Central memory CD8-positive, alpha-beta T cell (primary cell): ENCODE data around the gene DKK3.

ENCODE experiments used
- ATAC-seq: fragments of 150-1000 bp; cut with Tn5 transposase; replicated peaks from 2 replicates; pipeline ENCODE4 v1.10.0; 2022; ENCODE audit warnings: mild to moderate bottlenecking, moderate FRiP score, moderate number of reproducible peaks; ENCODE audit not compliant: poor library complexity, severe bottlenecking; ENCODE audit errors: extremely low read depth
- DNase-seq, 2 donors: peaks; one replicate each; pipeline ENCODE4 v3.0.0; 2021; ENCODE audit warnings: low spot score in 2 of 2
- H3K27ac Mint-ChIP-seq: one replicate; pipeline ENCODE4 v1.8.0; 2022; ENCODE audit warnings: low read depth, mild to moderate bottlenecking, moderate library complexity, mixed read lengths
- H3K27me3 Mint-ChIP-seq: one replicate; pipeline ENCODE4 v1.8.0; 2022; ENCODE audit warnings: mixed read lengths
- H3K36me3 Mint-ChIP-seq: one replicate; pipeline ENCODE4 v1.8.0; 2022; ENCODE audit warnings: mild to moderate bottlenecking, moderate library complexity, mixed read lengths; ENCODE audit not compliant: insufficient read depth
- H3K4me1 Mint-ChIP-seq: one replicate; pipeline ENCODE4 v1.8.0; 2022; ENCODE audit warnings: mixed read lengths
- H3K4me3 Mint-ChIP-seq: one replicate; pipeline ENCODE4 v1.8.0; 2022; ENCODE audit warnings: mild to moderate bottlenecking, moderate library complexity, mixed read lengths
- H3K9me3 Mint-ChIP-seq: one replicate; pipeline ENCODE4 v1.8.0; 2022; ENCODE audit warnings: mixed read lengths

Gene DKK3

GRCh38 chr11:11972730-11973341 lies 35.6 kb downstream of the DKK3 start:
- peaks cover 17% of the 10 kb centered on the region for H3K4me1 Mint-ChIP-seq
- no peak overlapping the region for H3K4me3 Mint-ChIP-seq
- no peak overlapping the region for H3K27ac Mint-ChIP-seq
- DNase-seq (no peak), ATAC-seq (no peak)
- no peaks in the 10 kb centered on the region for H3K9me3 Mint-ChIP-seq
- H3K36me3 Mint-ChIP-seq = peaks cover 2% of the 10 kb centered on the region
- no peaks in the 10 kb centered on the region for H3K27me3 Mint-ChIP-seq

GRCh38 chr11:11971906-11972547 lies 36.4 kb downstream of the DKK3 start:
- ATAC-seq = no peak
- Mint-ChIP-seq H3K27ac (no peak overlapping the region), H3K4me3 (no peak overlapping the region), H3K27me3 (no peaks in the 10 kb centered on the region), H3K4me1 (peaks cover 17% of the 10 kb centered on the region), H3K36me3 (peaks cover 3% of the 10 kb centered on the region), H3K9me3 (no peaks in the 10 kb centered on the region)
- no peak for DNase-seq

GRCh38 chr11:11970556-11970955 lies 37.9 kb downstream of the DKK3 start:
- Mint-ChIP-seq H3K36me3 (peaks cover 3% of the 10 kb centered on the region), H3K27ac (no peak overlapping the region), H3K4me3 (no peak overlapping the region), H3K27me3 (no peaks in the 10 kb centered on the region), H3K4me1 (peaks cover 15% of the 10 kb centered on the region), H3K9me3 (no peaks in the 10 kb centered on the region)
- DNase-seq (no peak), ATAC-seq (no peak)

GRCh38 chr11:11969380-11970215 lies 38.8 kb downstream of the DKK3 start:
- ATAC-seq (no peak), DNase-seq (no peak)
- H3K27me3 Mint-ChIP-seq = no peaks in the 10 kb centered on the region
- H3K9me3 Mint-ChIP-seq = no peaks in the 10 kb centered on the region
- H3K4me3 Mint-ChIP-seq = no peak overlapping the region
- H3K36me3 Mint-ChIP-seq = peaks cover 2% of the 10 kb centered on the region
- no peak overlapping the region for H3K27ac Mint-ChIP-seq
- H3K4me1 Mint-ChIP-seq = peaks cover 10% of the 10 kb centered on the region

- Mint-ChIP-seq H3K9me3 (no peaks in the 10 kb centered on the region), H3K27ac (no peak overlapping the region), H3K27me3 (no peaks in the 10 kb centered on the region), H3K36me3 (peaks cover 2% of the 10 kb centered on the region), H3K4me3 (no peak overlapping the region), H3K4me1 (peaks cover 10% of the 10 kb centered on the region)
- ATAC-seq (no peak), DNase-seq (no peak)
Measured at GRCh38 chr11:11968511-11969280, 39.7 kb downstream of the DKK3 start.

GRCh38 chr11:11967669-11968510 lies 40.5 kb downstream of the DKK3 start:
- Mint-ChIP-seq H3K4me1 (peaks cover 10% of the 10 kb centered on the region), H3K4me3 (no peak overlapping the region), H3K27me3 (no peaks in the 10 kb centered on the region), H3K36me3 (peaks cover 4% of the 10 kb centered on the region), H3K9me3 (no peaks in the 10 kb centered on the region), H3K27ac (peak overlapping the region; percentile 30)
- DNase-seq (no peak), ATAC-seq (no peak)

- H3K27me3 Mint-ChIP-seq = no peaks in the 10 kb centered on the region
- peak; percentile 54 to 63 for DNase-seq
- peaks cover 15% of the 10 kb centered on the region for H3K4me1 Mint-ChIP-seq
- no peaks in the 10 kb centered on the region for H3K9me3 Mint-ChIP-seq
- no peak overlapping the region for H3K4me3 Mint-ChIP-seq
- H3K27ac Mint-ChIP-seq = peak overlapping the region; percentile 74
- H3K36me3 Mint-ChIP-seq = peaks cover 4% of the 10 kb centered on the region
- ATAC-seq = peak; percentile 93
Measured at GRCh38 chr11:11966826-11967668, 41.4 kb downstream of the DKK3 start.

- Mint-ChIP-seq H3K27me3 (no peaks in the 10 kb centered on the region), H3K4me3 (no peak overlapping the region), H3K27ac (peak overlapping the region; percentile 74), H3K4me1 (peaks cover 19% of the 10 kb centered on the region), H3K9me3 (no peaks in the 10 kb centered on the region), H3K36me3 (peaks cover 4% of the 10 kb centered on the region)
- no peak for DNase-seq
- no peak for ATAC-seq
Measured at GRCh38 chr11:11966354-11966741, 42.1 kb downstream of the DKK3 start.

GRCh38 chr11:11965656-11966353 lies 42.6 kb downstream of the DKK3 start:
- H3K4me3 Mint-ChIP-seq = no peak overlapping the region
- no peaks in the 10 kb centered on the region for H3K27me3 Mint-ChIP-seq
- peaks cover 4% of the 10 kb centered on the region for H3K36me3 Mint-ChIP-seq
- no peaks in the 10 kb centered on the region for H3K9me3 Mint-ChIP-seq
- ATAC-seq (no peak), DNase-seq (no peak)
- peaks cover 24% of the 10 kb centered on the region for H3K4me1 Mint-ChIP-seq
- H3K27ac Mint-ChIP-seq = peak overlapping the region; percentile 74

GRCh38 chr11:11965192-11965591 lies 43.2 kb downstream of the DKK3 start:
- no peak overlapping the region for H3K4me3 Mint-ChIP-seq
- H3K9me3 Mint-ChIP-seq = no peaks in the 10 kb centered on the region
- no peak for DNase-seq
- ATAC-seq = no peak
- no peak overlapping the region for H3K27ac Mint-ChIP-seq
- H3K36me3 Mint-ChIP-seq = peaks cover 4% of the 10 kb centered on the region
- no peaks in the 10 kb centered on the region for H3K27me3 Mint-ChIP-seq
- H3K4me1 Mint-ChIP-seq = peaks cover 31% of the 10 kb centered on the region

GRCh38 chr11:11964774-11965150 lies 43.7 kb downstream of the DKK3 start:
- Mint-ChIP-seq H3K27ac (peak overlapping the region; percentile 19), H3K9me3 (no peaks in the 10 kb centered on the region), H3K36me3 (peaks cover 4% of the 10 kb centered on the region), H3K4me1 (peaks cover 35% of the 10 kb centered on the region), H3K27me3 (no peaks in the 10 kb centered on the region), H3K4me3 (no peak overlapping the region)
- DNase-seq (no peak), ATAC-seq (no peak)
